Occipital lobe (tissue), 2 donors: ENCODE data around the gene TBX10. TPM values are rescaled to one million over a fixed set of nuclear protein-coding genes. Genes with fewer than 3 reads are reported as not detected.
"Not testable (repeated sequence)": the region's sequence is repeated elsewhere in the genome, so short reads cannot be mapped to it uniquely, and the experiment has no call there.

Experiments
- DNase-seq: peaks from one replicate; lab custom pipeline; 2025; lab: John Stamatoyannopoulos, UW
- total RNA-seq: library from RNA; depleted of rRNA; stranded (reverse); fragments of >200 nt; gene quantifications from one replicate; pipeline ENCODE4 v1.2.3, GENCODE V29; 2014

TBX10 gene
- total RNA-seq = not detected

GRCh38 chr11:67639438-67639859 lies at the start of gene TBX10:
TSS of gene TBX10 (minus strand) at chr11:67639763. CDS start at chr11:67639472, 291 bp downstream.
- no peak for DNase-seq

- DNase-seq = no peak
These were observed 49.6 kb upstream of the TBX10 start for GRCh38 chr11:67689178-67689577.

- no peak for DNase-seq
These were observed 48.4 kb upstream of the TBX10 start for GRCh38 chr11:67687986-67688385.

- not testable (repeated sequence) for DNase-seq
These were observed 46.2 kb upstream of the TBX10 start for GRCh38 chr11:67685641-67686332.

GRCh38 chr11:67682126-67683034 lies 42.8 kb upstream of the TBX10 start:
- DNase-seq = not testable (repeated sequence)

GRCh38 chr11:67680696-67681470 lies 41.3 kb upstream of the TBX10 start:
- no peak for DNase-seq

- no peak for DNase-seq
These were observed 35.6 kb upstream of the TBX10 start for GRCh38 chr11:67675058-67675747.

GRCh38 chr11:67674442-67674871 lies 34.9 kb upstream of the TBX10 start, which contains the start of gene ALDH3B2:
TSS of gene ALDH3B2 (minus strand) at chr11:67674623. CDS start at chr11:67666935, 7,688 bp downstream.
- no peak for DNase-seq

GRCh38 chr11:67673902-67674301 lies 34.3 kb upstream of the TBX10 start:
- no peak for DNase-seq

GRCh38 chr11:67673358-67673757 lies 33.8 kb upstream of the TBX10 start:
- no peak for DNase-seq

- DNase-seq = no peak
These were observed 31.6 kb upstream of the TBX10 start for GRCh38 chr11:67671211-67671520.

GRCh38 chr11:67670316-67671210 lies 31.0 kb upstream of the TBX10 start:
- no peak for DNase-seq

GRCh38 chr11:67668192-67668551 lies 28.6 kb upstream of the TBX10 start:
- DNase-seq = no peak

- DNase-seq = no peak
These were observed 28.1 kb upstream of the TBX10 start for GRCh38 chr11:67667490-67668191.

GRCh38 chr11:67666676-67667489 lies 27.3 kb upstream of the TBX10 start:
- DNase-seq = no peak

GRCh38 chr11:67666303-67666645 lies 26.7 kb upstream of the TBX10 start:
- no peak for DNase-seq

- DNase-seq = no peak
These were observed 26.2 kb upstream of the TBX10 start for GRCh38 chr11:67665541-67666302.
